ENCODE data around the gene NSUN2.

NSUN2 gene

DNA sequence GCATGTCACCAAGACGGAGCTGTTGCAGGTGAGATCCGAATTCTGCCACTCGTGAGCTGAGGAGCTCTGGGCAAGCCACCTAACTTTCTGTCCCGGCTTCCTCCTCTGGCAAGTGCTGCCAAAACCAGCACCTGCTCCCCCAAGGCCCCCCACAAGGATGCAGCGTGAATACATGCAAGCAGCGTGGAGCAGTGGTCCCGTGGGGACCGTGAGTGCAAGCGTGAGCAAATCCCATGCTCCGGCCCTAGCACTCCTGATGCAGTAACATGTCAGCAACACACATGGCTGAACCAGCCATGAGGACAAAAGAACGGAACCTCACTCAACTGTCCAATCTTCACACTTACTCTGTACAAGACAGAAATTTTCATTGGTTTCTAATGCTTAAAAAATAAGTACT lies 31.0 kb downstream of the NSUN2 start:
- no peaks in the 10 kb centered on the region for H3K27me3 ChIP-seq (ENCODE audit: low read depth, low read length)
- H3K4me1 ChIP-seq (ENCODE audit: low read length), result no peaks in the 10 kb centered on the region
- H3K9ac ChIP-seq (ENCODE audit: low read length), result no peak overlapping the region
- H3K9me3 ChIP-seq (ENCODE audit: insufficient read depth, low read length), result no peaks in the 10 kb centered on the region
- H3K4me3 ChIP-seq (ENCODE audit: low read length), result no peak overlapping the region
- no peaks in the 10 kb centered on the region for H3K79me2 ChIP-seq (ENCODE audit: low read length)
- H2AFZ ChIP-seq (ENCODE audit: low read depth, low read length), result no peak overlapping the region
- H3K4me2 ChIP-seq (ENCODE audit: low read length), result no peak overlapping the region
- TF ChIP-seq, protein P1, sequence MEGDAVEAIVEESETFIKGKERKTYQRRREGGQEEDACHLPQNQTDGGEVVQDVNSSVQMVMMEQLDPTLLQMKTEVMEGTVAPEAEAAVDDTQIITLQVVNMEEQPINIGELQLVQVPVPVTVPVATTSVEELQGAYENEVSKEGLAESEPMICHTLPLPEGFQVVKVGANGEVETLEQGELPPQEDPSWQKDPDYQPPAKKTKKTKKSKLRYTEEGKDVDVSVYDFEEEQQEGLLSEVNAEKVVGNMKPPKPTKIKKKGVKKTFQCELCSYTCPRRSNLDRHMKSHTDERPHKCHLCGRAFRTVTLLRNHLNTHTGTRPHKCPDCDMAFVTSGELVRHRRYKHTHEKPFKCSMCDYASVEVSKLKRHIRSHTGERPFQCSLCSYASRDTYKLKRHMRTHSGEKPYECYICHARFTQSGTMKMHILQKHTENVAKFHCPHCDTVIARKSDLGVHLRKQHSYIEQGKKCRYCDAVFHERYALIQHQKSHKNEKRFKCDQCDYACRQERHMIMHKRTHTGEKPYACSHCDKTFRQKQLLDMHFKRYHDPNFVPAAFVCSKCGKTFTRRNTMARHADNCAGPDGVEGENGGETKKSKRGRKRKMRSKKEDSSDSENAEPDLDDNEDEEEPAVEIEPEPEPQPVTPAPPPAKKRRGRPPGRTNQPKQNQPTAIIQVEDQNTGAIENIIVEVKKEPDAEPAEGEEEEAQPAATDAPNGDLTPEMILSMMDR (IDR thresholded peaks at IDR 0.05; ENCODE audit: low read depth, low read length), result no peak
- no peak for TF ChIP-seq EZH2phosphoT487 (IDR thresholded peaks at IDR 0.05; ENCODE audit: low read depth)
- H3K27ac ChIP-seq (ENCODE audit: low read length), result no peak overlapping the region
- H3K36me3 ChIP-seq (replicated peaks; ENCODE audit: low read depth, low read length), result peaks cover 35% of the 10 kb centered on the region
- no peaks in the 10 kb centered on the region for H4K20me1 ChIP-seq (ENCODE audit: insufficient read depth, low read length)

DNA sequence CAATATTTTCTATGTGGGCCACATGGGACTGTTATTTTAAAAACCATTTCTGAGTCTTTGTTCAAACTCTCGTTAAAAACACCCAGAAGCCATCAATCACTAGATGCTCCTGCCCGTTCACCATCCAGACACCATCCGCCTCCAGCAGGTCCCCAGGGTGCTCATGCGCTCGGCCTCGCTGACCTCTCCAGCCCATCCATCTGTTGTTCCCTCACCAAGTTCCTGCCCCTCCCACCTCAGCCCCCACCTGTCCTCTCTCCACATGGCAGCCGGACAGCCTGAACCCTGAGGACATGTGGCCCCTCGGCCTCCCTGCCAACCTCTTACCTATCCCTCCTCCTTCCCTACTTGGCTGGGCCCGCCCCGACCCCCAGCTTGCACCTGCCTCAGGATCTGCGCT lies 31.6 kb downstream of the NSUN2 start:
- Histone ChIP-seq H2AFZ (ENCODE audit: low read depth, low read length) (no peak overlapping the region), H3K9ac (ENCODE audit: low read length) (no peak overlapping the region), H3K4me2 (ENCODE audit: low read length) (no peak overlapping the region), H3K4me1 (ENCODE audit: low read length) (no peaks in the 10 kb centered on the region), H4K20me1 (ENCODE audit: insufficient read depth, low read length) (no peaks in the 10 kb centered on the region), H3K4me3 (ENCODE audit: low read length) (no peak overlapping the region), H3K79me2 (ENCODE audit: low read length) (no peaks in the 10 kb centered on the region), H3K27ac (ENCODE audit: low read length) (no peak overlapping the region), H3K36me3 (replicated peaks; ENCODE audit: low read depth, low read length) (peaks cover 34% of the 10 kb centered on the region), H3K9me3 (ENCODE audit: insufficient read depth, low read length) (no peaks in the 10 kb centered on the region), H3K27me3 (ENCODE audit: low read depth, low read length) (no peaks in the 10 kb centered on the region)
- TF ChIP-seq EZH2phosphoT487 (IDR thresholded peaks at IDR 0.05; ENCODE audit: low read depth), result no peak
- TF ChIP-seq, protein P1 (IDR thresholded peaks at IDR 0.05; ENCODE audit: low read depth, low read length), result no peak

DNA sequence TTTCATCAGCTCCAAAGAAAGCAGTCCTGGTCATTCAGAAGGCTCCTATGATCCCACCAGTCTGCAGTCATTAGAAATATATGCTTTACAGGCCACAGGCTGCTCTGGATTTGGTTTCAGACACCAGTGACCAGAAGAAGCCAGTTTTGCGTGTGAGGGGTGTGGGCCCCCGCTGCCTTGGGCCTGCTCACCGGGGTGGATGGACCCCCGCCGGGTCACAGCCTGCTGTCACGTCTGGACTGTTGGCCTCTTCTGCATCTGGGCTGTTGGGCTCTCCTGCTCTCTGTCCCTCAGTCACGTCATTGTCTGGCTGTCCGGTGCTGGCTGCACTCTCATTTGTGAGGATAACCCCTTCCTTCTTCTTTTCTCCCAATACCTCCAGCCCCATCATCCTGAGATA lies 33.1 kb downstream of the NSUN2 start:
- Histone ChIP-seq H3K79me2 (ENCODE audit: low read length) (no peaks in the 10 kb centered on the region), H3K4me3 (ENCODE audit: low read length) (no peak overlapping the region), H2AFZ (ENCODE audit: low read depth, low read length) (no peak overlapping the region), H3K4me1 (ENCODE audit: low read length) (no peaks in the 10 kb centered on the region), H3K9ac (ENCODE audit: low read length) (no peak overlapping the region), H4K20me1 (ENCODE audit: insufficient read depth, low read length) (no peaks in the 10 kb centered on the region), H3K4me2 (ENCODE audit: low read length) (no peak overlapping the region), H3K36me3 (replicated peaks; ENCODE audit: low read depth, low read length) (peaks cover 42% of the 10 kb centered on the region), H3K27me3 (ENCODE audit: low read depth, low read length) (no peaks in the 10 kb centered on the region), H3K27ac (ENCODE audit: low read length) (no peak overlapping the region), H3K9me3 (ENCODE audit: insufficient read depth, low read length) (no peaks in the 10 kb centered on the region)
- TF ChIP-seq, protein P1 (IDR thresholded peaks at IDR 0.05; ENCODE audit: low read depth, low read length), result no peak
- no peak for TF ChIP-seq EZH2phosphoT487 (IDR thresholded peaks at IDR 0.05; ENCODE audit: low read depth)

DNA sequence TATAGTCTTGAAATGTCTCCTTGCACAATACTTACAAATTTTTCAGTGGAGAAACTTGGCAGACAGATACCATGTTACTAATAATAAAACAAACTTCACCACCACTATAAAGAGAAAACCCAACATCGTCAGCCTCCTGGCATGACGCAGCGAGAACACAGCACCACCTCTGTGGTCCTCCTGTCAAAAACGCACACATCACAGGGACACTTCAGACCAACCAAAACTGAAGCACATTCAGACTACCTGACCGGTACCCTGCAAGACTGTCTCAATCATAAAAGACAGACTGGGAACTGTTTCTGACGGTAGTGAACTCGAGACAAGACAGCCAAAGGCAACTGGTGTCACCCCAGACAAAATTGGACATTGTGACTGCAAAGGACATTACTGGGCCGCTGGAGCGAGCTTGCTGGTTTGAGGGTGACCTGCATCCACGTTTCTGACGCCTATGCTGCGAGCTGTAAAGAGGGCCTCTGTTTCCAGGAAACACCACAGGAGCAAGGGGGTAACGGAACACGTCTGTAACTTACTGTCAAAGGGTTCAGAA lies 34.4 kb downstream of the NSUN2 start:
- H3K9me3 ChIP-seq (ENCODE audit: insufficient read depth, low read length), result no peaks in the 10 kb centered on the region
- no peak for TF ChIP-seq EZH2phosphoT487 (IDR thresholded peaks at IDR 0.05; ENCODE audit: low read depth)
- TF ChIP-seq, protein P1 (IDR thresholded peaks at IDR 0.05; ENCODE audit: low read depth, low read length), result no peak
- H3K9ac ChIP-seq (ENCODE audit: low read length), result no peak overlapping the region
- H2AFZ ChIP-seq (ENCODE audit: low read depth, low read length), result no peak overlapping the region
- H3K79me2 ChIP-seq (ENCODE audit: low read length), result no peaks in the 10 kb centered on the region
- no peak overlapping the region for H3K27ac ChIP-seq (ENCODE audit: low read length)
- H3K4me2 ChIP-seq (ENCODE audit: low read length), result no peak overlapping the region
- no peaks in the 10 kb centered on the region for H3K4me1 ChIP-seq (ENCODE audit: low read length)
- no peak overlapping the region for H3K4me3 ChIP-seq (ENCODE audit: low read length)
- H3K27me3 ChIP-seq (ENCODE audit: low read depth, low read length), result no peaks in the 10 kb centered on the region
- H3K36me3 ChIP-seq (replicated peaks; ENCODE audit: low read depth, low read length), result peaks cover 38% of the 10 kb centered on the region
- H4K20me1 ChIP-seq (ENCODE audit: insufficient read depth, low read length), result no peaks in the 10 kb centered on the region

All from OCI-LY3 (cell line).